ENCODE data around the gene HSD11B2. TPM values are rescaled to one million over a fixed set of nuclear protein-coding genes. Genes with fewer than 3 reads are reported as not detected.

Gene HSD11B2
- total and polyA plus RNA-seq, 2 donors (not counting 1 experiment from before 2014, with no cell fraction given): 0.15 TPM; not detected in 1

GRCh38 chr16:67437513-67437912 lies 6.6 kb downstream of the HSD11B2 start:
- Histone ChIP-seq H3K27me3 (ENCODE audit: control insufficient read depth, insufficient read depth, low read length) (no peaks in the 10 kb centered on the region), H3K4me1 (ENCODE audit: control insufficient read depth, extremely low read depth, insufficient read depth, low read length) (no peaks in the 10 kb centered on the region), H4K20me1 (ENCODE audit: control insufficient read depth, extremely low read depth, insufficient read depth, low read length) (no peaks in the 10 kb centered on the region), H3K27ac (ENCODE audit: insufficient read depth, low read length) (no peak overlapping the region), H2AFZ (ENCODE audit: low read length) (no peak overlapping the region), H3K4me2 (ENCODE audit: extremely low read depth, insufficient read depth, low read length) (no peak overlapping the region), H3K36me3 (ENCODE audit: control insufficient read depth, insufficient read depth, low read length) (peaks cover 10% of the 10 kb centered on the region), H3K4me3 (replicated peaks in 1 of 4; ENCODE audit: control extremely low read depth in 1 of 4, insufficient read depth in 1 of 4, low read depth in 3 of 4, low read length in 4 of 4) (no peak overlapping the region), H3K9ac (ENCODE audit: insufficient read depth, low read length) (no peak overlapping the region), H3K9me3 (ENCODE audit: control insufficient read depth, insufficient read depth, low read depth, low read length) (no peaks in the 10 kb centered on the region), H3K79me2 (ENCODE audit: control insufficient read depth, insufficient read depth, low read length) (no peaks in the 10 kb centered on the region)
- no peak for DNase-seq (ENCODE audit: low read depth in 2 of 2)
- TF ChIP-seq, protein P1, sequence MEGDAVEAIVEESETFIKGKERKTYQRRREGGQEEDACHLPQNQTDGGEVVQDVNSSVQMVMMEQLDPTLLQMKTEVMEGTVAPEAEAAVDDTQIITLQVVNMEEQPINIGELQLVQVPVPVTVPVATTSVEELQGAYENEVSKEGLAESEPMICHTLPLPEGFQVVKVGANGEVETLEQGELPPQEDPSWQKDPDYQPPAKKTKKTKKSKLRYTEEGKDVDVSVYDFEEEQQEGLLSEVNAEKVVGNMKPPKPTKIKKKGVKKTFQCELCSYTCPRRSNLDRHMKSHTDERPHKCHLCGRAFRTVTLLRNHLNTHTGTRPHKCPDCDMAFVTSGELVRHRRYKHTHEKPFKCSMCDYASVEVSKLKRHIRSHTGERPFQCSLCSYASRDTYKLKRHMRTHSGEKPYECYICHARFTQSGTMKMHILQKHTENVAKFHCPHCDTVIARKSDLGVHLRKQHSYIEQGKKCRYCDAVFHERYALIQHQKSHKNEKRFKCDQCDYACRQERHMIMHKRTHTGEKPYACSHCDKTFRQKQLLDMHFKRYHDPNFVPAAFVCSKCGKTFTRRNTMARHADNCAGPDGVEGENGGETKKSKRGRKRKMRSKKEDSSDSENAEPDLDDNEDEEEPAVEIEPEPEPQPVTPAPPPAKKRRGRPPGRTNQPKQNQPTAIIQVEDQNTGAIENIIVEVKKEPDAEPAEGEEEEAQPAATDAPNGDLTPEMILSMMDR (conservative IDR thresholded peaks at IDR 0.05 in 1 of 2, IDR thresholded peaks at IDR 0.05 in 1 of 2; ENCODE audit: low read depth in 1 of 2, low read length in 2 of 2): no peak
- no peak for TF ChIP-seq EZH2 (IDR thresholded peaks at IDR 0.05; ENCODE audit: low read length, missing control alignments)

- DNase-seq (ENCODE audit: low read depth in 2 of 2): no peak
- Histone ChIP-seq H3K36me3 (ENCODE audit: control insufficient read depth, insufficient read depth, low read length) (peaks cover 11% of the 10 kb centered on the region), H4K20me1 (ENCODE audit: control insufficient read depth, extremely low read depth, insufficient read depth, low read length) (no peaks in the 10 kb centered on the region), H3K4me3 (replicated peaks in 1 of 4; ENCODE audit: control extremely low read depth in 1 of 4, insufficient read depth in 1 of 4, low read depth in 3 of 4, low read length in 4 of 4) (no peak overlapping the region), H3K4me2 (ENCODE audit: extremely low read depth, insufficient read depth, low read length) (no peak overlapping the region), H3K4me1 (ENCODE audit: control insufficient read depth, extremely low read depth, insufficient read depth, low read length) (peaks cover 2% of the 10 kb centered on the region), H3K79me2 (ENCODE audit: control insufficient read depth, insufficient read depth, low read length) (no peaks in the 10 kb centered on the region), H3K9me3 (ENCODE audit: control insufficient read depth, insufficient read depth, low read depth, low read length) (no peaks in the 10 kb centered on the region), H3K27me3 (ENCODE audit: control insufficient read depth, insufficient read depth, low read length) (no peaks in the 10 kb centered on the region), H3K27ac (ENCODE audit: insufficient read depth, low read length) (no peak overlapping the region), H2AFZ (ENCODE audit: low read length) (no peak overlapping the region), H3K9ac (ENCODE audit: insufficient read depth, low read length) (no peak overlapping the region)
- TF ChIP-seq, protein P1 (conservative IDR thresholded peaks at IDR 0.05 in 1 of 2, IDR thresholded peaks at IDR 0.05 in 1 of 2; ENCODE audit: low read depth in 1 of 2, low read length in 2 of 2): no peak
- no peak for TF ChIP-seq EZH2 (IDR thresholded peaks at IDR 0.05; ENCODE audit: low read length, missing control alignments)
These were observed 7.3 kb downstream of the HSD11B2 start for GRCh38 chr16:67438098-67438791.

DNA sequence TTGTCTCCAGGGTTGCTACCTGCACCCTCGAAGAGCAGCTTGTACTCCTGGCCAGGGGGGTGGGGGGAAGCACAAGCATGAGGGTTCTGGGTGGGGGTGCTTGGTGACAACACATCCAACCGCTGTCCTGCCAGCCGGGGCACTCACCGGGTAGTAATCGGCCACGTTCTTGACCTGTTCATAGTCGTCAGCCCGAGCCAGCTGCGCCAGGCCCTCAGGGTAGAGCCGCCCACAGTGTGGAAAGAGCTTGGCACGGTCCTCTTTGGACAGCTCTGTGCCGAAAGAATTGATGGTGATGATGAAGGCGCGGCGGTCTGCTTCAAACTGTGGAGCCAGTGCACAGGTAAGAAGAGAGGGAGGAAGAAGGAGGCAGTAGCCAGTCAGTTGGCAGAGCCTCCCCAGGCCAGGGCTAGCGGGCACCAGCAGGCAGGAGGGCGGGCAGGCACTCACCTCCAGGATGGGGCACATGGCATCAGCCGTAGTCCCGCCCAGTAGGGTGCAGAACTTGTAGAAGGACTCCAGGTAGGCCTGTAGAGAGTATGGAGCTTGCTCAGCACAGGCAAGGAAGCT lies 8.0 kb downstream of the HSD11B2 start:
- H3K9me3 ChIP-seq (ENCODE audit: control insufficient read depth, insufficient read depth, low read depth, low read length): no peaks in the 10 kb centered on the region
- H3K4me3 ChIP-seq (replicated peaks in 1 of 4; ENCODE audit: control extremely low read depth in 1 of 4, insufficient read depth in 1 of 4, low read depth in 3 of 4, low read length in 4 of 4): no peak overlapping the region
- H4K20me1 ChIP-seq (ENCODE audit: control insufficient read depth, extremely low read depth, insufficient read depth, low read length): no peaks in the 10 kb centered on the region
- no peaks in the 10 kb centered on the region for H3K27me3 ChIP-seq (ENCODE audit: control insufficient read depth, insufficient read depth, low read length)
- H3K79me2 ChIP-seq (ENCODE audit: control insufficient read depth, insufficient read depth, low read length): no peaks in the 10 kb centered on the region
- H3K27ac ChIP-seq (ENCODE audit: insufficient read depth, low read length): no peak overlapping the region
- no peak for TF ChIP-seq EZH2 (IDR thresholded peaks at IDR 0.05; ENCODE audit: low read length, missing control alignments)
- TF ChIP-seq, protein P1 (conservative IDR thresholded peaks at IDR 0.05 in 1 of 2, IDR thresholded peaks at IDR 0.05 in 1 of 2; ENCODE audit: low read depth in 1 of 2, low read length in 2 of 2): no peak
- peaks cover 5% of the 10 kb centered on the region for H3K4me1 ChIP-seq (ENCODE audit: control insufficient read depth, extremely low read depth, insufficient read depth, low read length)
- H3K9ac ChIP-seq (ENCODE audit: insufficient read depth, low read length): no peak overlapping the region
- H3K4me2 ChIP-seq (ENCODE audit: extremely low read depth, insufficient read depth, low read length): no peak overlapping the region
- DNase-seq (ENCODE audit: low read depth in 2 of 2): no peak
- peaks cover 11% of the 10 kb centered on the region for H3K36me3 ChIP-seq (ENCODE audit: control insufficient read depth, insufficient read depth, low read length)
- H2AFZ ChIP-seq (ENCODE audit: low read length): no peak overlapping the region

Data from fibroblast of lung (primary cell).